GM18502 (cell line): ENCODE results near the gene USF2.

ENCODE experiments used
- ATAC-seq: cut with Tn5 transposase; IDR thresholded peaks from one replicate; pipeline ENCODE4 v1.9.1; 2021; ENCODE audit warnings: mild to moderate bottlenecking; ENCODE audit not compliant: unreplicated experiment, poor library complexity

The USF2 gene

DNA sequence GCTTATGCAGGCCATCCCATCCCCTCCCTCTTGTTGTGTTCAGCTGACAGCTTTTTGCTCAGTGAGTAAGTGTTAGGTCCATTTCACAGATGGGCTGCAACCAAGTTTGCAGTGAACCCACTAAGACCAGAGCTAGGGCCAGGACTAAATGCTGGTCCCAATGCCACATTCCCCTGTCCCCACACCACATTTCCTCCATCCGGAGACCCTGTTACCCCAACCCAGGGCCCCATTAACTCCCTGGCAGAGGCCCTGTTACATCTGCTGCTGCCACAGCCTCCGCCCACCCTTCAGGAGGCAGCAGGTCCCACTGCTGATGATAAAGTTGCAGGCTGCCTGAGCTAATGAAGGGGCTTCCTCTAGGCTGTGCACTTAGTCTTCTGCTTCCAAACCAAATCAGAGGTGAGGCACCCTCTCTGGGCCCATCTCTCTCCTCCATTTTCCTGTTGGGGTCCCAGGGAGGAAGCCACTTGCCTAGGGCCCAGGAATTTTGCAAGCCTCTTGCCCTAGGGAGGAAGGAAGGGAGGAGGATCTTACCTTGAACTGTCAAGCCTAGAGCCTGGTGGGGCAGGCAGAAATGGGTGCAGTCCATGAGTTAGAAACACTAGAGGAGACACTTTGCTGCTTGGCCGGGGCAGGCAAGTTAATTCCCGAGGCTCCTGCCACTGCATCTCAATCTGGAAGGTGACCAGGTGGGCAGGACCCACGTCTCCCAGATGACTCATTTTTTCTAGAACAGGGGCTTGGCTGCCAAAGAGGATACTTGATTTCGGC, 3.4 kb upstream of the USF2 start:
- ATAC-seq: no peak

DNA sequence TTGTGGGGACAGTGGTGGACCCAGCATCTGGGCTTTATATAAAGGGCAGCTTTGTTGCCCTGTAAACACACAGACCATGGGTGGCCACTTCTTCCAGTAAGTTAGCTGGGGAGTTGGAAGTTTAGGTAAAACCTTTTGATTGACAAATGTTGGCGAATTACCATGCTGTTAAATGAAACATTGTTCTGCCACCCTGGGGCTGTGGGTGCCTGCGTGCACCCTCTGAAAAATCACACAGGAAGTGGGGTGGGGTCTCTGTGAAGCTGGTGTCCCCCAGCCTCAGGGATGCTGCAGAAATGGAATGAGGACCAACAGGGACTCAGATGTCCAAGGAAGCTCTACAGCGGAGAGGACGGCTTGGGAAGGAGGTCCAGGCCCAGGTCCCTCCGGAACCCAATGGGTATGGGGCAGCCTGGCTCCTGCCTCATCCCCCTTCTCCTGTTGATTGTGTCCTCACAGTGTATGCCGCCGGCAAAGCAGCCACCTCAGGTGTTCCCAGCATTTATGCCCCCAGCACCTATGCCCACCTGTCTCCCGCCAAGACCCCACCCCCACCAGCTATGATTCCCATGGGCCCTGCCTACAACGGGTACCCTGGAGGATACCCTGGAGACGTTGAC, 2.8 kb upstream of the USF2 start:
- no peak for ATAC-seq

DNA sequence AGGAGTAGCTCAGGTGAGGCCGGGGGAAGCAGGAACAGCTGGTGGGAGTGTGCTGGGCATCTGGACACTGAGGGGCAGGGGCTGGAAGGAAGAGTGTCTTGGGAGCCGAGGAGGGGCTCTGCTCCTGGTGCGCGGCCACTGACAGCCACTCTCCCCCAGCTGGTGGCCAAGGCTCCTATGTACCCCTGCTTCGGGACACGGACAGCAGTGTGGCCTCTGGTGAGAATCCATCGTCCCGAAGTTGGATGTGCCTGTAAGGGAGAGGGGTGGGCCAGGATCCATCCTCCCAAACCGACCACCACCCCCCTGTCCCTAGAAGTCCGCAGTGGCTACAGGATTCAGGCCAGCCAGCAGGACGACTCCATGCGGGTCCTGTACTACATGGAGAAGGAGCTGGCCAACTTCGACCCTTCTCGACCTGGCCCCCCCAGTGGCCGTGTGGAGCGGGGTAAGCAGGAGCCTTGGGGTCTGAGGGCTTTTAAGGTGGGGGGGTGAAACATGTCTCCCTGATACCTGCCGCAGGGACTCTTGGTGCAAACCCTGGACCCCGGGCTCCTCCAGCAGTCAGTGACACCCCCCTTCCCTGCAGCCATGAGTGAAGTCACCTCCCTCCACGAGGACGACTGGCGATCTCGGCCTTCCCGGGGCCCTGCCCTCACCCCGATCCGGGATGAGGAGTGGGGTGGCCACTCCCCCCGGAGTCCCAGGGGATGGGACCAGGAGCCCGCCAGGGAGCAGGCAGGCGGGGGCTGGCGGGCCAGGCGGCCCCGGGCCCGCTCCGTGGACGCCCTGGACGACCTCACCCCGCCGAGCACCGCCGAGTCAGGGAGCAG, 2.0 kb upstream of the USF2 start:
- ATAC-seq: no peak

DNA sequence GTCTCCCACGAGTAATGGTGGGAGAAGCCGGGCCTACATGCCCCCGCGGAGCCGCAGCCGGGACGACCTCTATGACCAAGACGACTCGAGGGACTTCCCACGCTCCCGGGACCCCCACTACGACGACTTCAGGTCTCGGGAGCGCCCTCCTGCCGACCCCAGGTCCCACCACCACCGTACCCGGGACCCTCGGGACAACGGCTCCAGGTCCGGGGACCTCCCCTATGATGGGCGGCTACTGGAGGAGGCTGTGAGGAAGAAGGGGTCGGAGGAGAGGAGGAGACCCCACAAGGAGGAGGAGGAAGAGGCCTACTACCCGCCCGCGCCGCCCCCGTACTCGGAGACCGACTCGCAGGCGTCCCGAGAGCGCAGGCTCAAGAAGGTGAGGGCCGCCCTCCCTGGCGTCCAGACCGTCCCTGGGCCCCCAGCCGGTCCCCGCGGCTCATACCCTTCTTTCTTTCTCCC, 1.4 kb upstream of the USF2 start:
- no peak for ATAC-seq

DNA sequence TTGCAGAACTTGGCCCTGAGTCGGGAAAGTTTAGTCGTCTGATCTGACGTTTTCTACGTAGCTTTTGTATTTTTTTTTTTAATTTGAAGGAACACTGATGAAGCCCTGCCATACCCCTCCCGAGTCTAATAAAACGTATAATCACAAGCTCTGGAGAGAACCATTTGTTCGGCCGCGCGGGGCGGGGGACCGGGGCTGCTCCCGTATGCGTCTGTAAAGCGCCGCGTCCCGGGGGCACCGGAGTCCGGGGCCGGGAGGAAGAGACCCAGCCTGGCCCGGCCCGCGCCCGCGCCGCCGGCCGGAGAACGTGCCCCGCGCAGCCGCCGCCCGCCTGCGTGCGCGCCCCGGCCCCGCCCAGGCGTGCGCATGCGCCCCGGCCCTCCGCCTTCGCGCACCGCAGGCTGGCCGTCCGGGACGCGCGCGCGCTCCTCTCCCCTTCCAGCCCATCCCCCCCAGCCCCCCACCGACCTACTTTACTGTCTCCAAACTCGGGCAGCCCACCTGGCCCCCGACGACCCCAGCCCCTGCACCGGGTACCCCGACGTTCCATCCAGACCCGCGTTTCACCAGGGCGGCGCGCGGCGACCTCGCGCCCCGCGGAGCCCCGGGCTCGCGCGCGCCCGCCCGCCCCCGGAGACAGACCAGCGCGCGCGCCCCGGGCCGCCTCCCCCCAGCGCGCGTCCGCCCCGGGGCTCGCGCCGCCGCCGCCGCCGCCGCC, 785 bp upstream of the USF2 start:
- ATAC-seq: peak; percentile 49

DNA sequence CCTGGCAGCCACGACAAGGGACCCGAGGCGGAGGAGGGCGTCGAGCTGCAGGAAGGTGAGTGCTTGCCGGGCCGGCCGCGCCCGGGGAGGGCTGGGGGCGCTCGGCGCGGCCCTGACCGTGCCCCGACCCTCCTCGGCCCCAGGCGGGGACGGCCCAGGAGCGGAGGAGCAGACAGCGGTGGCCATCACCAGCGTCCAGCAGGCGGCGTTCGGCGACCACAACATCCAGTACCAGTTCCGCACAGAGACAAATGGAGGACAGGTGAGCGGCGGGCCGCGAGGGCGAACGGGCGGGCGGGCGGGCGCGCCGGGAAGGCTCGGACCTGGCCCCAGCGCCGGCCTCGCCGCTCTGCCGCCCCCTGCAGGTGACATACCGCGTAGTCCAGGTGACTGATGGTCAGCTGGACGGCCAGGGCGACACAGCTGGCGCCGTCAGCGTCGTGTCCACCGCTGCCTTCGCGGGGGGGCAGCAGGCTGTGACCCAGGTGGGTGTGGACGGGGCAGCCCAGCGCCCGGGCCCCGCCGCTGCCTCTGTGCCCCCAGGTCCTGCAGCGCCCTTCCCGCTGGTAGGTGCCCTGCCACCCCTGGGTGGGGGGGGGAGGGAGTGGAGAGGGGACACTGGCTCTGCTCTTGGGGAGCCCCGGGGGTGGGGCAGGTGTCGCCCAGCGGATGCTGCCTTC, 816 bp downstream of the USF2 start:
- peak; percentile 49 for ATAC-seq

DNA sequence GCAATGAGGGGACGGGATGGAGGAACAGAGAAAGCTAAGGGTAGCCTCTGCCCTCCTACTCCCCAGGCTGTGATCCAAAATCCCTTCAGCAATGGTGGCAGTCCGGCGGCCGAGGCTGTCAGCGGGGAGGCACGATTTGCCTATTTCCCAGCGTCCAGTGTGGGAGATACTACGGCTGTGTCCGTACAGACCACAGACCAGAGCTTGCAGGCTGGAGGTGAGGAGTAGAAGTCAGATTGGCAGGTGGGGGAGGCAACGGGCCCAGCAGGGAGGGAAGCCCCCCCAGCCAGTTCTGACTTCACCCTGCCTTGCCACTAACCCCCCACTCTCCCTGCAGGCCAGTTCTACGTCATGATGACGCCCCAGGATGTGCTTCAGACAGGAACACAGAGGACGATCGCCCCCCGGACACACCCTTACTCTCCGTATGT, 1.6 kb downstream of the USF2 start:
- no peak for ATAC-seq

DNA sequence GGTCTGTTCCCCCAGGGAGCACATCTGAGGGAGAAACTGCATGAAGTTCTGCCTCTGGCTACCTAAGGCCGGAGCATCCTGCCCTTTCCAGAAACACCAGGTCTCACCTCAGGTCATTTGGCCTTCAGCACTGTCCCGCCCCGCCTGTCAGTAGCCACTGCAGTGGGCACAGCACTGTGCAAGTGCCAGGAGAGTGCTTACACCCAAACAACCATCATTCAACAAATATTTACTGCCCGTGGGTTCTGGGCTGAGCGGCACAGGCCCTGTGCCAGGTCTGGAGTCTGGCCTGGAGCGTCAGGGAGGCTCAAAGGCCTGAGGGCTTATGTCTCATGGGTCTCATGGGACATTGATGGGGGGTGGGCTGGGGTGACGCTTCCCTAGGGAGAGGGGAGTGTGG, 2.8 kb downstream of the USF2 start:
- no peak for ATAC-seq

DNA sequence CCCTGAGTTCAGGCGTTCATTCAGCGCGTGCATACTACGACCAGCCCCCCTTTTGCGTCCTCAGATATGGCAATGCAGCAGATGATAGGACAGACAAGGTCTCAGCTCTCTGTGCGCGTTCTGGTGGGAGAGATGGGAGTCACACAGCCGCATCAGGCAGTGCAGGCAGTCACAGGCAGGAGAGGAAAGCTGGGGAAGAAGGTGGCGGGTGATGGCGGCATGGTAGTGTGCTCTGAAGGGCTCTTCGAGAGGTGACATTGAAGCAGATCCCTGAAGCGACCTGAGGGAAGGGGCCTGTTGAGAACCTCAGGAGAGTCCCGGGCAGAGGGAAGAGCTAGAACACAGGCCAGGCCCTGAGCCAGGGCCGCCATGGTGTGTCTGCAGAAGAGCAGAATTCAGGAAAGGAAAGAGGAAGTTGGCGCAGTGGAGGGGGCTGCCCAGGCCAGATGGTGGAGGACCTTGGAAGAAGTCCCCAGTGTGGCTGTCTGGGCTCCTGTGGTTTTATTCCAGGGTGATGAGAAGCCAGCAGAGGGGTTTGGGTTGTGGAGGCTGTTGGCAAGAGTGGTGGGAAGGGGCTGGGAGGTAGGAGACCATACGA, 3.5 kb downstream of the USF2 start:
- no peak for ATAC-seq

DNA sequence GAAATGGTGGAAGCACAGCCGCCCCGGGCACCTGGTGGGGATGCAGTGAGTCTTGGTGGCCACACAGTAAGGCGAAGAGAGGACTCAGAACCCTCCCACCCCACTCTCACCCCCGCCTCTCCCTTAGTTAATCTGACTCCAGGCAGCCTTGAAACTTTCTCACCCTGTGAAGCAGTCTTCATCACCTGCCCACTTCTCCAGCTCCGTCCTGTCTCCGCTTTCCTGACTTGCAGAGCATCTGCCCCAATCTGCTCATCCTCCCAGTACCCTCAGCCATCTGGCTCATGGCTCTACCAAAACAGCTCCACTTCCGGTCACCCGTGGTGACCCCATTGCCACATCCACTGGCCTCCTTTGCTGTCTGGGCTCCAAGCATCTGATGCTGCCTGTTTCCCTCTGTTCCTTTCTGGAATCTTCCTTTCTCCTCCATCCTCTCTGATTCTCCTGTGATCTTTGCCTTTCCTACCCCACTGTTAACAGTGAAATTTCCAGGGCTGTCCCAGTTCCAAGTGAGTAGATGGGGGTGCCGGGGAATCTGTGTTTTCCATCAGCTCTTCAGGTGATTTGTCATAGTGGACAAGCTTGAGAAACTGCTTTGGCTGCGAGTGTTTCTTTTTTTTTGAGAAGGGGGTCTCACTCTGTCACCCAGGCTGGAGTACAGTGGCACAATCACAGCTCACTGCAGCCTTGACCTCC, 4.3 kb downstream of the USF2 start:
- ATAC-seq: no peak

DNA sequence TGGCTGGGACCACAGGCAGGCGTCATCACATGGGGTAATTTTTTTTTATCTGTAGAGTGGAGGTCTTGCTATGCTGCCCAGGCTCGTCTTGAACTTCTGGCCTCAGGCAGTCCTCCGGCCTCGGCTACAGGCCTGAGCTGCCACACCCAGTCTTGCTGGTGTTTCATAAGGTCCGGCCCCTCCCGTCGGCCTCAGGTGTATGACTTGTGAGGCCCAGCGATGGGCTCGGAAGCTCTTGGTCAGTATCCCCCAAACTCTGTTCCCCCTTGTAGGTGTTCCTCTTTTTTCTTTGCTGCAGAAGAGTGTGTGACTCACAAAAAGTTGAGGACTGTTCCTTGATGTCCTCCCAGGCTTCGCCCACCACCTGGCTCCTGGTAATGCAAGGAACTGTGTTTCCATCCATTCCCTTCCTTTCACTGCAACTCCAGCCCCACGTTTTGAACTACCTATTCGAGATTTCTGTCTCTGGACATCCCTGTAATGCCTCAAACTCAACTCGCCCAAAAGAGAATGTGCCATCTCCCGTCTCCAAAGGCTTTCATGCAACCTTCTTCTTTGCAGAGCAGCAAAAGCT, 5.0 kb downstream of the USF2 start:
- ATAC-seq: no peak

DNA sequence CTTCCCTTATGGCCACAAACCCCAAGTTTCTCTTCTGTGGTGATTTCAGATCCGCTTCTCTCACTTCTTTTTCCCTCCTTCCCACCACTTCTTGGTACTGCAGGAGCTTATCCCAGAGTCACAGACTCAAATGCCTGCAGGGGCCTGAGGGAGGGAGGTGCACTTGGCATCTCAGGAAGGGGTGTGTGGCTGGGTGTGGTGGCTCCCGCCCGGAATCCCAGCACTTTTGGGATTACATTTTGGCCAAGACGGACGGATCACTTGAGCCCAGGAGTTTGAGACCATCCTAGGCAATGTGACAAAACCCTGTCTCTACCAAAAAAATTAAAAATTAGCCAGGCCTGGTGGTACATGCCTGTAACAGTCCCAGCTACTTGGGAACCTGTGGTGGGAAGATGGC, 5.6 kb downstream of the USF2 start:
- no peak for ATAC-seq

DNA sequence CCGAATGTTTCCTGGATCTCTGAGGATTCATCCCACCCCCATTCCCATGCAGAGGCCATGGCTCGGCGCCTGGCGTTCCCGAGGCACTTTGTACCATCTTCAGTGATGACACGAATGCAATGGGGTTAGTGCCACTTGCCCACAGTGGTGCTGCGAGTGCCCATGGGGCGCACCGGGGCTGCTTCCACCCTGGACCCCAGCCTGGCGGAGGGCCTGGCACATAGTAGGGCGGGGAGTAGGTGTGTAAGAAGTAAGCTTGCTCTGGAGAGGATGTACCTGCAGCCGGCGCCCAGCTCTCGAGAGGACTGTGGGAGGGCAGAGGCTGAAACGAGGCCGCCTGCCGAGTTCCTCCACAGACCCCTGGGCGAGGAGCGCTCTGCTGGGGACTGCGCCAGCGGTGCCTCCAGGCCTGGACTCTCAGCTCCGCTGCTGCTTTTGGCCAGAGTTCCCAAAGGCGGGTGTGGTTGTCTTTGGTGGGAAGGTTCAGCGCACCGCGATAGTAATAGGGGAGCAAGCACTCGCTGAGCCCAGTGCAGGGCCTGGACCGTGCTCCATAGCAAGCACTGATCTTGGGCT, 8.0 kb downstream of the USF2 start:
- no peak for ATAC-seq

DNA sequence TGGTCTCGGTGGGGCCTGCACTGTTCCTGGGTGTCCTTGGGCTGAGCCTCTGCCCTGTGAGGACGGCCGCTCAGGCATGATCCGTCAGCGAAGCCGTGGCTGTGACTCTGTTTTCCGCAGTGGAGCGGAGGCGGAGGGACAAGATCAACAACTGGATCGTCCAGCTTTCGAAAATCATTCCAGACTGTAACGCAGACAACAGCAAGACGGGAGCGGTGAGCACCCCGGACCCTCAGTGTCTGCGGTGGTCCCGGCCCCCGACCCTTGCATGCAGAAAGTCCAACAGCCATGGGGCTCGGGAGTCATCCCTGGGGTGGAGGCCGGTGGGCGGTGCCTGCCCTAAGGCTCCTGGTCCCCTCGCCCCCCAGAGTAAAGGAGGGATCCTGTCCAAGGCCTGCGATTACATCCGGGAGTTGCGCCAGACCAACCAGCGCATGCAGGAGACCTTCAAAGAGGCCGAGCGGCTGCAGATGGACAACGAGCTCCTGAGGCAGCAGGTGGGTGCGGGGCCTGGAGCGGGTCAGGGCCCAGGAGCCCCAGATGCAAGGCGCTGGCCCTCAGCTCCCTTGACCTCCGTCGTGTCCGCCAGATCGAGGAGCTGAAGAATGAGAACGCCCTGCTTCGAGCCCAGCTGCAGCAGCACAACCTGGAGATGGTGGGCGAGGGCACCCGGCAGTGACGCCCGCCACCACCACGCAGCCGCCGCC, 10.0 kb downstream of the USF2 start:
- no peak for ATAC-seq

DNA sequence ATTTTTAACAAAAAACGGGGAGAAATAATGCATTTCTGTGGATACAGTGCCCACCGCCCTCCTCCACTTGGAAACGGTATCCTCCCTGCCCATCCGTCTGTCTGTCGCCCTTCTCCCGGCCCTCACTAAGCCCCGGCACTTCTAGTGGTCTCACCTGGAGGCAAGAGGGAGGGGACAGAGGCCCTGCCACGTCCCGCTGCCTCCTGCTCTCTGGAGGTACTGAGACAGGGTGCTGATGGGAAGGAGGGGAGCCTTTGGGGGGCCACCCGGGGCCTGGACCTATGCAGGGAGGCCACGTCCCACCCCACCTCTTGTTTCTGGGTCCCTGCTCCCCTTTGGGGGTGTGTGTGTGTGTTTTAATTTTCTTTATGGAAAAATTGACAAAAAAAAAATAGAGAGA, 10.6 kb downstream of the USF2 start:
- ATAC-seq: no peak

DNA sequence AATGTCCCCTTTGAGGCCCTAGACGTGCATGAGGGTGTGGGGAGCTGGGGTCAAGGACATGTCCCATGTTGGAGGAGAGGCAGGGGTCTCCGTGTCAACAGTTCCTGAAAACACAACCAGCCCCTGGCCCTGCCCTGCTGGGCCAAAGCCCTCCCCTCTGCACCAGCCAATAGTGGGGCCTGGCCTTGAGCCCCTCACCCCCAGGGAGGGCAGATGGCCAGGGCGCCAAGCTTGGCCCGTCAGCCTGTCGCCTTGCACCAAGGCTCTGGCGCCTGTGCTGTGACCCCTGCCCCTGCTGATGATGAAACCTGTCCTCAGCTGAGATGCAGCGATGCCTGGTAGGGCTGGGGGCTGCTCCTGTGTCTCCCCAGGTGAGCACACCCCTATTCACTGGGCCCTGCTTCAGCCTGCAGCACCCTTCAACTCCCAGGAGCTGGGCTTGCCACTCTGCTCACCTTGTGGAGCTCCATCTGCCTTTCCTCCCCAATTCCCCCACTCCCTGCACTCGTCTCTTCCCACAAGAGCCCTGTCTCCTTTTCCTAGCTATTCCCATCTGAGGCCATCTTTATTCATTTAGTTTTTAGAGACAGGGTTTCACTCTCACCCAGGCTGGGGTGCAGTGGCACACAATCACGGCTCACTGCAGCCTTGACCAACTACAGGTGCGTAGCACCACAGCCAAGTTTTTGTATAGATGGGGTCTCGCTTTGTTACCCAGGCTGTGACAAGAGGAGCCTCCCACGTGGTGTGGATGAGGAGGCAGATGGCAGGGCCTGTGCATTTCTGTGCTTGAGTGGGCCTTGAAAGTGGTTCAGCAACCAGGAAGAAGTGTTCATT, 11.4 kb downstream of the USF2 start:
- no peak for ATAC-seq

DNA sequence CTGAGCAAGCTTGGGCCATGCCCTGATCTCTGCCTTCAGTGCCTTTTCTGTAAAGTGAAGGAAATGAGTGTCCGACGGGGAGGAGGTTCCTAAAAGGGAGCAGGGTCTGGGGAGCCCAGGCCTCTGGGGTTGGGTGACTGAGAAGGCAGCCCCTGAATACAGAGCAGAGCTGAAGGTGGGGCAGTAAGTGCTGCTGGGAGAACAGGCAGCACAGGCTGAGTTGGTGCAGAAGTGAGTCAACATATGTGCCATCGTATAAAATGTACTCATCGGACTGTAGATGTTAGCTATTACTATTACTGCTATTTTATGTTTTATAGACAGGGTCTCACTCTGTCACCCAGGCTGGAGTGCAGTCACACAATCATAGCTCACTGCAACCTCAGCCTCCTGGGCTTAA, 12.5 kb downstream of the USF2 start:
- ATAC-seq: no peak
